ENCODE data around the gene CSTF2T.

Gene CSTF2T

DNA sequence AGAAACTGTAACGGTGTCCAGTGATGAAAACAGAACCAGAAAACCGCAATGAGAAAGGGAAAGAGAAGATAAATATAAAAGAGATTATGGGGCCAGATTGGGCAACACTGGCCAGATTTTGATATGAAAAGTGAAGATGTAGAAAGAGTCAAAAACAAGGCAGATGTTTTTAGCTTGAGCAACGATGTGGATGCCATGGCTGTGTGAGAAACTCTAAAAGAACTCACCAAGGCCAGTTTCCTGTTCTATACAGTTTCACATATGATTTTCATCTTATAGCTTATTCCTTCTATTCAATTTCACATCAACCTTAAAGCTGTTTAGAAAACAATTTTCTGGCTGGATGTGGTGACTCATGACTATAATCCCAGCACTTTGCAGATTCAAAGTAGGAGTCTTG is 36.3 kb downstream of the CSTF2T start:
- H3K27me3 ChIP-seq (ENCODE audit: control insufficient read depth, insufficient read depth, low read length), result no peaks in the 10 kb centered on the region
- H3K36me3 ChIP-seq (ENCODE audit: control insufficient read depth, insufficient read depth, low read length), result no peaks in the 10 kb centered on the region
- no peak overlapping the region for H3K4me3 ChIP-seq (ENCODE audit: low read length)
- no peaks in the 10 kb centered on the region for H3K4me1 ChIP-seq (ENCODE audit: control insufficient read depth, insufficient read depth, low read length)
- no peaks in the 10 kb centered on the region for H3K9me3 ChIP-seq (ENCODE audit: control insufficient read depth, low read length)
- no peak overlapping the region for H3K9ac ChIP-seq (ENCODE audit: low read length)

DNA sequence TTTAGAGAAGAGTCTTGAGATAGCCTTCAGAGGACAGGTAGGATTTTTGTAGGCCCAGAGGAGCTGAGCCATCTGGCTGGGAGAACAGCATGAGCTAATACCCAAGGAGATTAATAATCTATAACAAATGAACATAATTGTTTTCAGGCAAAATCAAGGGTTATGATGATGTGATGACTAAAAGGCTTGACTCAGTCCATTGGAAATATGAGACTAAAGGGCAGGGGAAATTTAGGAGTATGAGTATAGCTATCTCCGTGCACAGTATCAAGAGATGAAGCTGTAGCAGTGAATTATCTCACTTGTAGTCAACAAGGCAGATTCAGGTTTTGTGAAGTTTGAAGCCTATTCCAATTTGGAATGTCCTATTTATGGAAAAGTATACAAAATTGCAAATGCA is 40.1 kb downstream of the CSTF2T start:
- Histone ChIP-seq H3K4me3 (ENCODE audit: low read length) (no peak overlapping the region), H3K9ac (ENCODE audit: low read length) (no peak overlapping the region), H3K9me3 (ENCODE audit: control insufficient read depth, low read length) (no peaks in the 10 kb centered on the region), H3K27me3 (ENCODE audit: control insufficient read depth, insufficient read depth, low read length) (no peaks in the 10 kb centered on the region), H3K4me1 (ENCODE audit: control insufficient read depth, insufficient read depth, low read length) (no peaks in the 10 kb centered on the region), H3K36me3 (ENCODE audit: control insufficient read depth, insufficient read depth, low read length) (no peaks in the 10 kb centered on the region)

- Histone ChIP-seq H3K4me3 (ENCODE audit: low read length) (no peak overlapping the region), H3K4me1 (ENCODE audit: control insufficient read depth, insufficient read depth, low read length) (no peaks in the 10 kb centered on the region), H3K36me3 (ENCODE audit: control insufficient read depth, insufficient read depth, low read length) (no peaks in the 10 kb centered on the region), H3K9me3 (ENCODE audit: control insufficient read depth, low read length) (no peaks in the 10 kb centered on the region), H3K27me3 (ENCODE audit: control insufficient read depth, insufficient read depth, low read length) (no peaks in the 10 kb centered on the region), H3K9ac (ENCODE audit: low read length) (no peak overlapping the region)
Measured at GRCh38 chr10:51658000-51658399, 41.4 kb downstream of the CSTF2T start.

DNA sequence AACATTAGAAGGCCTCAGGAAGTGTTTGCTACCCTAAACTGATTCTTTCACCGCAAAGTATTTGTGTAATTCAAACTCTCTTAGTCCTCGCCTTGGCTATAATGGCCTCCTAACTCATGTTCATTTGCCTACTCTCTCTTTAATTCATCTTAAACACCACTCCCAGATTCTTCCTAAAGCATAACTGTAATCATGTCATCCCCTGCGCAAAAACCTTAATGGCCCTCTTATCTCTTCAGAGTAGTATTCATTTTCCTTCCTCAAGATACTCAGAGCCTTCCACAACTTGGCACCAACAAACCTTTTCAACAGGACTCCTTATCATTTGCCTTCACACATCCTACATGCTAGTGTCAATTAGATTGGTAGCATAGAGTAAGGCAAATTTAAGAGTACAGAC is 42.9 kb downstream of the CSTF2T start:
- Histone ChIP-seq H3K4me3 (ENCODE audit: low read length) (no peak overlapping the region), H3K4me1 (ENCODE audit: control insufficient read depth, insufficient read depth, low read length) (no peaks in the 10 kb centered on the region), H3K9me3 (ENCODE audit: control insufficient read depth, low read length) (no peaks in the 10 kb centered on the region), H3K27me3 (ENCODE audit: control insufficient read depth, insufficient read depth, low read length) (no peaks in the 10 kb centered on the region), H3K9ac (ENCODE audit: low read length) (no peak overlapping the region), H3K36me3 (ENCODE audit: control insufficient read depth, insufficient read depth, low read length) (no peaks in the 10 kb centered on the region)

DNA sequence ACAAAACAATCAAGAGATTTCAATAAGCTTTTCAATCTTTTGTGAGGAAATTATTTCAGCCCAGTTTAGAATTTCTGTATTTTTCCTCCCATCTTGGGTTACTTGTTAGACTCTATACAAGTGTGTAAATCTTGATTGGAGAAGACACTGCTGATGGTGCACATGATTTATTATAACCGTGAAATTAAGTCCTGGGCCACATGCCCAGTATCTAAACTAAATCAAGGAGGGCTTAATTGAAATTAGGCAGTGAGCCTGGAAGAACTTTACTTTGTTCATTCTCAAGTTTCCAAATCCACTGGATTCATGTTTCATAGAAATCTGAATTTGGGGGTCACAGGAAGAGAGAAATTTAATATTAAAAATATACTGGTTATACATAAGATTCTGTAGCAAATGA is 44.5 kb downstream of the CSTF2T start:
- Histone ChIP-seq H3K27me3 (ENCODE audit: control insufficient read depth, insufficient read depth, low read length) (no peaks in the 10 kb centered on the region), H3K4me3 (ENCODE audit: low read length) (no peak overlapping the region), H3K9me3 (ENCODE audit: control insufficient read depth, low read length) (no peaks in the 10 kb centered on the region), H3K9ac (ENCODE audit: low read length) (no peak overlapping the region), H3K4me1 (ENCODE audit: control insufficient read depth, insufficient read depth, low read length) (no peaks in the 10 kb centered on the region), H3K36me3 (ENCODE audit: control insufficient read depth, insufficient read depth, low read length) (no peaks in the 10 kb centered on the region)

GRCh38 chr10:51653025-51653424 is 46.4 kb downstream of the CSTF2T start:
- Histone ChIP-seq H3K9me3 (ENCODE audit: control insufficient read depth, low read length) (no peaks in the 10 kb centered on the region), H3K27me3 (ENCODE audit: control insufficient read depth, insufficient read depth, low read length) (no peaks in the 10 kb centered on the region), H3K4me1 (ENCODE audit: control insufficient read depth, insufficient read depth, low read length) (no peaks in the 10 kb centered on the region), H3K36me3 (ENCODE audit: control insufficient read depth, insufficient read depth, low read length) (no peaks in the 10 kb centered on the region), H3K4me3 (ENCODE audit: low read length) (no peak overlapping the region), H3K9ac (ENCODE audit: low read length) (no peak overlapping the region)

DNA sequence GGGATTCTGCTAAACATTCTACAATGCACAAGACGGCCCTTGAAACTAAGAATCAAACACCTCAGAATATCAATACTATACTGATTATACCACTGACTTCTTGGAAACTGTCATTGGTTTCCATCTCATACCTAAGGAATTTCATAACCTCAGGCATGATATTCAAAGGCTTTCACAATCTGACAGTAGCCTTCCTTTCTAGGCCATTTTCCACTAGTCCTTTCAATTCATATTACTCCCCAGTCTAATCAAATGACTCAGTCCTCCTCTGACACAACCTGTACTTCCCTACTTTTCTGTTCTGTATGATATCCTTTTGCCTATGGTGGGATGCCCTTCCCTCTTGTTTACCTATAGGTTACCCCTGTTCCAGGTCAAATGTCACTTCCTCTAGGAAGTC is 48.3 kb downstream of the CSTF2T start:
- Histone ChIP-seq H3K4me3 (ENCODE audit: low read length) (no peak overlapping the region), H3K9ac (ENCODE audit: low read length) (no peak overlapping the region), H3K36me3 (ENCODE audit: control insufficient read depth, insufficient read depth, low read length) (no peaks in the 10 kb centered on the region), H3K9me3 (ENCODE audit: control insufficient read depth, low read length) (no peaks in the 10 kb centered on the region), H3K27me3 (ENCODE audit: control insufficient read depth, insufficient read depth, low read length) (no peaks in the 10 kb centered on the region), H3K4me1 (ENCODE audit: control insufficient read depth, insufficient read depth, low read length) (no peaks in the 10 kb centered on the region)

DNA sequence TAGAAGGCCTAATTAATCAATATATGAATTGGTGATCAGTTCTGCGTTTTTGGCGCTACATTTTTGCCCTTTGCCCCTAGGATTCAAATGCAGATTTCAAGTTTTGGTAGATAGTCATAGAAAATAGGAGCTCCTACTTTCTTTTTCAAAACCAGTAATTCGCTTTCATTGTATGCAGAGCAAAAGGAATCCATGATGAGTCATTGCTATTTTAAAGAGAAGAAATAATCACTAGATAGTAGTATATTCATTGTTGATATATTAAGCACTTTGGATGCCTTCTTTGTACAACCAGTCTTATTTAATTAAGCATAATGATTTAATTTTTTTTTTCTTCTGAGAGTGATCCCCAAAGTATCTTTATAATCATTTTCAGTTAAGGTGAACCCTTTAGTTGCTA is 50.3 kb downstream of the CSTF2T start:
- no peaks in the 10 kb centered on the region for H3K27me3 ChIP-seq (ENCODE audit: control insufficient read depth, insufficient read depth, low read length)
- no peak overlapping the region for H3K4me3 ChIP-seq (ENCODE audit: low read length)
- H3K4me1 ChIP-seq (ENCODE audit: control insufficient read depth, insufficient read depth, low read length), result no peaks in the 10 kb centered on the region
- no peaks in the 10 kb centered on the region for H3K36me3 ChIP-seq (ENCODE audit: control insufficient read depth, insufficient read depth, low read length)
- H3K9ac ChIP-seq (ENCODE audit: low read length), result no peak overlapping the region
- no peaks in the 10 kb centered on the region for H3K9me3 ChIP-seq (ENCODE audit: control insufficient read depth, low read length)
